ENCODE results near the gene PRPSAP1.

The PRPSAP1 gene

GRCh38 chr17:76353599-76354316 lies at the start of gene PRPSAP1:
Gene PRPSAP1, minus strand, starts transcription at chr17:76353916. Its CDS starts 213 bp downstream, at chr17:76353703.
- H3K9ac ChIP-seq (ENCODE audit: low read depth, low read length), result peak within 1 kb of the TSS; percentile 88
- 0 out of 2 replicates have a peak, but pooled peaks cover 7% of the 10 kb centered on the region for H3K4me1 ChIP-seq (ENCODE audit: insufficient read depth, low read length)
- H3K9me3 ChIP-seq (ENCODE audit: control insufficient read depth, insufficient read depth, low read length), result no peaks in the 10 kb centered on the region
- H3K36me3 ChIP-seq (ENCODE audit: insufficient read depth, low read length), result no peaks in the 10 kb centered on the region

GRCh38 chr17:76402711-76403110 lies 49.0 kb upstream of the PRPSAP1 start:
- H3K4me1 ChIP-seq (ENCODE audit: insufficient read depth, low read length), result no peaks in the 10 kb centered on the region; the same call in 1 of the 2 replicates
- peaks cover 5% of the 10 kb centered on the region; the same call in 1 of the 2 replicates for H3K36me3 ChIP-seq (ENCODE audit: insufficient read depth, low read length)
- no peak overlapping the region for H3K9ac ChIP-seq (ENCODE audit: low read depth, low read length)
- no peaks in the 10 kb centered on the region for H3K9me3 ChIP-seq (ENCODE audit: control insufficient read depth, insufficient read depth, low read length)

- Histone ChIP-seq H3K36me3 (ENCODE audit: insufficient read depth, low read length) (peaks cover 26% of the 10 kb centered on the region), H3K9me3 (ENCODE audit: control insufficient read depth, insufficient read depth, low read length) (no peaks in the 10 kb centered on the region), H3K4me1 (ENCODE audit: insufficient read depth, low read length) (no peaks in the 10 kb centered on the region; the same call in 1 of the 2 replicates), H3K9ac (ENCODE audit: low read depth, low read length) (no peak overlapping the region)
Observed at GRCh38 chr17:76399175-76400172, 45.8 kb upstream of the PRPSAP1 start.

GRCh38 chr17:76398523-76399174 lies 44.9 kb upstream of the PRPSAP1 start:
- H3K4me1 ChIP-seq (ENCODE audit: insufficient read depth, low read length), result no peaks in the 10 kb centered on the region; the same call in 1 of the 2 replicates
- no peak overlapping the region for H3K9ac ChIP-seq (ENCODE audit: low read depth, low read length)
- H3K36me3 ChIP-seq (ENCODE audit: insufficient read depth, low read length), result peaks cover 33% of the 10 kb centered on the region
- H3K9me3 ChIP-seq (ENCODE audit: control insufficient read depth, insufficient read depth, low read length), result no peaks in the 10 kb centered on the region

- Histone ChIP-seq H3K9me3 (ENCODE audit: control insufficient read depth, insufficient read depth, low read length) (no peaks in the 10 kb centered on the region), H3K4me1 (ENCODE audit: insufficient read depth, low read length) (no peaks in the 10 kb centered on the region; the same call in 1 of the 2 replicates), H3K9ac (ENCODE audit: low read depth, low read length) (no peak overlapping the region), H3K36me3 (ENCODE audit: insufficient read depth, low read length) (peaks cover 36% of the 10 kb centered on the region)
Observed at GRCh38 chr17:76397687-76398522, 44.2 kb upstream of the PRPSAP1 start.

- Histone ChIP-seq H3K4me1 (ENCODE audit: insufficient read depth, low read length) (no peaks in the 10 kb centered on the region; the same call in 1 of the 2 replicates), H3K9me3 (ENCODE audit: control insufficient read depth, insufficient read depth, low read length) (no peaks in the 10 kb centered on the region), H3K9ac (ENCODE audit: low read depth, low read length) (no peak overlapping the region), H3K36me3 (ENCODE audit: insufficient read depth, low read length) (peaks cover 32% of the 10 kb centered on the region)
Observed at GRCh38 chr17:76397184-76397583, 43.5 kb upstream of the PRPSAP1 start.

- H3K4me1 ChIP-seq (ENCODE audit: insufficient read depth, low read length), result no peaks in the 10 kb centered on the region; the same call in 1 of the 2 replicates
- no peak overlapping the region for H3K9ac ChIP-seq (ENCODE audit: low read depth, low read length)
- H3K9me3 ChIP-seq (ENCODE audit: control insufficient read depth, insufficient read depth, low read length), result no peaks in the 10 kb centered on the region
- peaks cover 32% of the 10 kb centered on the region for H3K36me3 ChIP-seq (ENCODE audit: insufficient read depth, low read length)
Observed at GRCh38 chr17:76395980-76396379, 42.3 kb upstream of the PRPSAP1 start.

DNA sequence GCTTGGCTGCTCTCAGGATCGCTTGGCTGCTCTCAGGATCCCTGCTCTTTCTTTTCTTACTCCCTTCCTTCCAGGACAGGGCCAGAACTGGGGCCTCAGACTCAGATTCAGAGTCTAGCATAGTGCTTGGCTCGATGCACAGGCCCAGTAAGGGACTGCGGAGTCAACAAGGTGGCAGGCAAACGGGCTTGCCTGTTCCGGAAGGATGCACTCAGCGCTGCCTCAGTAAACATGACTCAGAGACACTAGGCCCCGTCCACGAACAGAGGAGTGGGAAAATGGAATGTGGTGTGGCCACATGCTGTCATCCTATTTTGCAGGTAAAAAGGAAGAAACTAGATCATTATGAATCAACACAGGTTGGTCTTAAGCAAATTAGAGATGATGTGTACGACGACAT lies 40.5 kb upstream of the PRPSAP1 start:
- peaks cover 32% of the 10 kb centered on the region for H3K36me3 ChIP-seq (ENCODE audit: insufficient read depth, low read length)
- no peak overlapping the region for H3K9ac ChIP-seq (ENCODE audit: low read depth, low read length)
- H3K9me3 ChIP-seq (ENCODE audit: control insufficient read depth, insufficient read depth, low read length), result no peaks in the 10 kb centered on the region
- peaks cover 12% of the 10 kb centered on the region; the same call in 1 of the 2 replicates for H3K4me1 ChIP-seq (ENCODE audit: insufficient read depth, low read length)

GRCh38 chr17:76391200-76391715 lies 37.5 kb upstream of the PRPSAP1 start:
- Histone ChIP-seq H3K9me3 (ENCODE audit: control insufficient read depth, insufficient read depth, low read length) (no peaks in the 10 kb centered on the region), H3K4me1 (ENCODE audit: insufficient read depth, low read length) (peaks cover 18% of the 10 kb centered on the region), H3K36me3 (ENCODE audit: insufficient read depth, low read length) (peaks cover 18% of the 10 kb centered on the region; the same call in 1 of the 2 replicates), H3K9ac (ENCODE audit: low read depth, low read length) (no peak overlapping the region)

- peaks cover 10% of the 10 kb centered on the region; the same call in 1 of the 2 replicates for H3K36me3 ChIP-seq (ENCODE audit: insufficient read depth, low read length)
- peaks cover 18% of the 10 kb centered on the region for H3K4me1 ChIP-seq (ENCODE audit: insufficient read depth, low read length)
- H3K9me3 ChIP-seq (ENCODE audit: control insufficient read depth, insufficient read depth, low read length), result no peaks in the 10 kb centered on the region
- no peak overlapping the region for H3K9ac ChIP-seq (ENCODE audit: low read depth, low read length)
Observed at GRCh38 chr17:76390003-76390421, 36.3 kb upstream of the PRPSAP1 start.

- H3K36me3 ChIP-seq (ENCODE audit: insufficient read depth, low read length), result peaks cover 9% of the 10 kb centered on the region; the same call in 1 of the 2 replicates
- no peak overlapping the region for H3K9ac ChIP-seq (ENCODE audit: low read depth, low read length)
- H3K9me3 ChIP-seq (ENCODE audit: control insufficient read depth, insufficient read depth, low read length), result no peaks in the 10 kb centered on the region
- H3K4me1 ChIP-seq (ENCODE audit: insufficient read depth, low read length), result peaks cover 18% of the 10 kb centered on the region
Observed at GRCh38 chr17:76388966-76389888, 35.5 kb upstream of the PRPSAP1 start.

DNA sequence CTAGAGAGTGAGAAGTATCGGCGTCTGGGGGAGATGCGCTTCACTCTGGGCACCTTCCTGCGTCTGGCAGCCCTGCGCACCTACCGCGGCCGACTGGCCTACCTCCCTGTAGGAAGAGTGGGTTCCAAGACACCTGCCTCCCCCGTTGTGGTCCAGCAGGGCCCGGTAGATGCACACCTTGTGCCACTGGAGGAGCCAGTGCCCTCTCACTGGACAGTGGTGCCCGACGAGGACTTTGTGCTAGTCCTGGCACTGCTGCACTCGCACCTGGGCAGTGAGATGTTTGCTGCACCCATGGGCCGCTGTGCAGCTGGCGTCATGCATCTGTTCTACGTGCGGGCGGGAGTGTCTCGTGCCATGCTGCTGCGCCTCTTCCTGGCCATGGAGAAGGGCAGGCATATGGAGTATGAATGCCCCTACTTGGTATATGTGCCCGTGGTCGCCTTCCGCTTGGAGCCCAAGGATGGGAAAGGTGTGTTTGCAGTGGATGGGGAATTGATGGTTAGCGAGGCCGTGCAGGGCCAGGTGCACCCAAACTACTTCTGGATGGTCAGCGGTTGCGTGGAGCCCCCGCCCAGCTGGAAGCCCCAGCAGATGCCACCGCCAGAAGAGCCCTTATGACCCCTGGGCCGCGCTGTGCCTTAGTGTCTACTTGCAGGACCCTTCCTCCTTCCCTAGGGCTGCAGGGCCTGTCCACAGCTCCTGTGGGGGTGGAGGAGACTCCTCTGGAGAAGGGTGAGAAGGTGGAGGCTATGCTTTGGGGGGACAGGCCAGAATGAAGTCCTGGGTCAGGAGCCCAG lies 33.5 kb upstream of the PRPSAP1 start:
- Histone ChIP-seq H3K4me1 (ENCODE audit: insufficient read depth, low read length) (peaks cover 18% of the 10 kb centered on the region), H3K9ac (ENCODE audit: low read depth, low read length) (no peak overlapping the region), H3K9me3 (ENCODE audit: control insufficient read depth, insufficient read depth, low read length) (no peaks in the 10 kb centered on the region), H3K36me3 (ENCODE audit: insufficient read depth, low read length) (no peaks in the 10 kb centered on the region)
